ENCODE results near the gene TPP1. TPM values are rescaled to one million over a fixed set of nuclear protein-coding genes. Genes with fewer than 3 reads are reported as not detected.

The TPP1 gene
- total RNA-seq, 4 donors from 2014 or later, result 13.9 to 43.4 (median 19.6) TPM

DNA sequence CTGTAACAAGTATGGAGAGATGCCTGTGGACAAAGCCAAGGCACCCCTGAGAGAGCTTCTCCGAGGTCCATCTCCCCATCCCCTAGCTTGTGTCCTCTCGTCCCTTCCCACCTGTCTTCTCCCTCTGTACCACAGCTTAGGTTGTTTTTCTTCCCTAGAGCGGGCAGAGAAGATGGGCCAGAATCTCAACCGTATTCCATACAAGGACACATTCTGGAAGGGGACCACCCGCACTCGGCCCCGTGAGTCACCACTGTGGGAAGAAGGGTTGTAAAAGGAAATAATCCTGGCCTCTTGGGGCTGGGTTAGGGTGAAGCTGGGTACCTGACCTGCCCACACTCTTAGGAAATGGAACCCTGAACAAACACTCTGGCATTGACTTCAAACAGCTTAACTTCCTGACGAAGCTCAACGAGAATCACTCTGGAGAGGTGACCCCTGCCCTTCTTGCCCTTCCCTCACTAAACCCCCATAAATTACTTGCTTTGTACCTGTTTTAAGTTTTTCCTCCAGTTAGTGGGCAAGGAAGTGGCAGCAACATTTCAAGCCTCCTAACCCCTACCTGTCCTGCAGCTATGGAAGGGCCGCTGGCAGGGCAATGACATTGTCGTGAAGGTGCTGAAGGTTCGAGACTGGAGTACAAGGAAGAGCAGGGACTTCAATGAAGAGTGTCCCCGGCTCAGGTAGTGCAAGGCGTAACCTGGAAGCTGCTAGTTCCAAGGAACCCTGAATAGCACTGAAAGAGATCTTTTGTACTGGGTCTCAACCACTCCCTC lies 10.3 kb downstream of the TPP1 start:
- DNase-seq (no peak), ATAC-seq (no peak)
- H3K9me3 ChIP-seq, result no peaks in the 10 kb centered on the region
- H3K27ac ChIP-seq, result peak overlapping the region; percentile 38 to 97 (median 94)
- no peaks in the 10 kb centered on the region for H3K27me3 ChIP-seq
- in situ Hi-C loops (cut with MboI; ENCODE audit: low sequenced_read_pairs in 4 of 4) (loop anchor here in 3 of 4 donors (5.0 to 10.0 kb wide), 3 partner anchors 73 to 134 kb away; partner anchors contain the start of genes MRPL17 (in 2 of the 3) and TRIM3 (in 1 of the 3)), intact Hi-C loops (cut with DNase I; ENCODE audit: low total_unique reads) (loop anchor here (10.0 kb wide), 1 partner anchor 374 kb away; the partner anchor contains the start of genes CNGA4 and FHIP1B)
- TF ChIP-seq, protein P1, sequence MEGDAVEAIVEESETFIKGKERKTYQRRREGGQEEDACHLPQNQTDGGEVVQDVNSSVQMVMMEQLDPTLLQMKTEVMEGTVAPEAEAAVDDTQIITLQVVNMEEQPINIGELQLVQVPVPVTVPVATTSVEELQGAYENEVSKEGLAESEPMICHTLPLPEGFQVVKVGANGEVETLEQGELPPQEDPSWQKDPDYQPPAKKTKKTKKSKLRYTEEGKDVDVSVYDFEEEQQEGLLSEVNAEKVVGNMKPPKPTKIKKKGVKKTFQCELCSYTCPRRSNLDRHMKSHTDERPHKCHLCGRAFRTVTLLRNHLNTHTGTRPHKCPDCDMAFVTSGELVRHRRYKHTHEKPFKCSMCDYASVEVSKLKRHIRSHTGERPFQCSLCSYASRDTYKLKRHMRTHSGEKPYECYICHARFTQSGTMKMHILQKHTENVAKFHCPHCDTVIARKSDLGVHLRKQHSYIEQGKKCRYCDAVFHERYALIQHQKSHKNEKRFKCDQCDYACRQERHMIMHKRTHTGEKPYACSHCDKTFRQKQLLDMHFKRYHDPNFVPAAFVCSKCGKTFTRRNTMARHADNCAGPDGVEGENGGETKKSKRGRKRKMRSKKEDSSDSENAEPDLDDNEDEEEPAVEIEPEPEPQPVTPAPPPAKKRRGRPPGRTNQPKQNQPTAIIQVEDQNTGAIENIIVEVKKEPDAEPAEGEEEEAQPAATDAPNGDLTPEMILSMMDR (IDR thresholded peaks at IDR 0.05 in 4 of 5, conservative IDR thresholded peaks at IDR 0.05 in 1 of 5), result no peak
- no peak for TF ChIP-seq POLR2A (IDR thresholded peaks at IDR 0.05)
- peaks cover 0 to 38% of the 10 kb centered on the region in 2 donors for H3K36me3 ChIP-seq
- H3K4me1 ChIP-seq, result peaks cover 47 to 49% of the 10 kb centered on the region in 2 donors
- H3K4me3 ChIP-seq, result no peak overlapping the region

DNA sequence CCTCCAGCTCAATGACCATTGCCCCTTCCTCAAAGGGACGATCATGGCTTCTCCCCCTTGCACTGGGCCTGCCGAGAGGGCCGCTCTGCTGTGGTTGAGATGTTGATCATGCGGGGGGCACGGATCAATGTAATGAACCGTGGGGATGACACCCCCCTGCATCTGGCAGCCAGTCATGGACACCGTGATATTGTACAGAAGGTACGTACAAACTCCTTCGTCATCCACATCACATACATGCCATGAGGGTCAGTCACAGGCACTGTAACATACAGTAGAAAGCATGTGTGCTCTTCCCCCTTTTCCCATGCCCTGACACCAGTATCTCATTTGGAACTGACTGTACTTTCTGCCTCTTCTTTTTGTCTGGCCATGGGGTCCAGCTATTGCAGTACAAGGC lies 11.2 kb downstream of the TPP1 start:
- H3K36me3 ChIP-seq, result peaks cover 0 to 38% of the 10 kb centered on the region in 2 donors
- intact Hi-C loops (cut with DNase I; ENCODE audit: low total_unique reads), result loop anchor here (10.0 kb wide), 1 partner anchor 373 kb away; the partner anchor contains the start of genes CNGA4 and FHIP1B
- H3K4me1 ChIP-seq, result peaks cover 45 to 47% of the 10 kb centered on the region in 2 donors
- in situ Hi-C loops (cut with MboI; ENCODE audit: low sequenced_read_pairs in 4 of 4), result loop anchor here in 3 of 4 donors (5.0 to 10.0 kb wide), 3 partner anchors 74 to 133 kb away; partner anchors contain the start of genes MRPL17 (in 2 of the 3) and TRIM3 (in 1 of the 3)
- H3K4me3 ChIP-seq, result no peak overlapping the region
- no peaks in the 10 kb centered on the region for H3K27me3 ChIP-seq
- no peak for TF ChIP-seq POLR2A (IDR thresholded peaks at IDR 0.05)
- TF ChIP-seq, protein P1 (IDR thresholded peaks at IDR 0.05 in 4 of 5, conservative IDR thresholded peaks at IDR 0.05 in 1 of 5), result no peak
- H3K27ac ChIP-seq, result peak overlapping the region; percentile 93 to 97 (median 94)
- DNase-seq, result no peak
- no peaks in the 10 kb centered on the region for H3K9me3 ChIP-seq
- no peak for ATAC-seq

DNA sequence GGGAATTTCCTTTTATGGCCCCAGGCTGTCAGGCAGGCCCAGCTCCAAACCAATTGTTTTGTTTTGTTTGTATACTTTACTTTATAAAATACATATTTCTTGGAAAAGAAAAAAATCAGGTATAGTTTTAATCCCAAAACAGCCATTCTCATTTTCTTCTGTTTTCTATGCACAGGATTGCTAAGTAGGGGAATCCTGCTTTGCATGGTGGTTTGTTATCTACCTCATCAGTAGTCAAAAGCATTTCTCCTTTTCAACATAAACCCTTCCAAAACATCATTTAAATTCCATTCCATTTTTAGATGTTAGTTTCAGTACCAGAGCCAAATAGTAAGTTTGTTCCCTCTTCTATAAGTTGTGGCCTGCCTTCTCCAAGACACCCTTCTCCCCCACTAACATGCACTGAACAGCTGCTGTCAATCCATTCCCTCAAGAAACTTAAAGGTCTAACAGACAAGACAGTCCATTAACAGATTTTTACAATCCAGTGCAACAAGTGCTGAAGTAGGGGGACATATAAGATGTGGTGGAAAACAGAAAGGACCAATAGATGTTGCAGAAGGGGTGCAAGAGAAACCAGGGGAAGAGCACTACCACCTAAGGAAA lies 11.9 kb downstream of the TPP1 start:
- in situ Hi-C loops (cut with MboI; ENCODE audit: low sequenced_read_pairs in 4 of 4) (loop anchor here in 3 of 4 donors (5.0 to 10.0 kb wide), 3 partner anchors 75 to 132 kb away; partner anchors contain the start of genes MRPL17 (in 2 of the 3) and TRIM3 (in 1 of the 3)), intact Hi-C loops (cut with DNase I; ENCODE audit: low total_unique reads) (loop anchor here (1.0 to 10.0 kb wide), 2 partner anchors 76 to 372 kb away; partner anchors contain the start of genes CNGA4, FHIP1B and MRPL17)
- H3K36me3 ChIP-seq, result peaks cover 0 to 38% of the 10 kb centered on the region in 2 donors

More for the DNA sequence above, 11.9 kb downstream of the TPP1 start:
- Histone ChIP-seq H3K4me3 (peak overlapping the region in 2 of 4 donors; percentile 20 to 36), H3K4me1 (peaks cover 46 to 53% of the 10 kb centered on the region in 2 donors), H3K9me3 (no peaks in the 10 kb centered on the region), H3K27me3 (no peaks in the 10 kb centered on the region), H3K27ac (peak overlapping the region; percentile 93 to 97 (median 94))
- no peak for TF ChIP-seq POLR2A (IDR thresholded peaks at IDR 0.05)
- TF ChIP-seq, protein P1 (IDR thresholded peaks at IDR 0.05 in 4 of 5, conservative IDR thresholded peaks at IDR 0.05 in 1 of 5), result no peak
- DNase-seq (no peak), ATAC-seq (no peak)
